T-helper 2 cell treated with Interferon-gamma antibody and Interleukin-4, amounts not matched to agents 5 μg/mL and 100 μg/mL, for 36 hours (primary cell): ENCODE results near the gene CSF3.
A peak's percentile ranks its signal among the peaks of the same experiment; 100 is the strongest.

Experiments
- DNase-seq: peaks from one replicate; pipeline ENCODE4 v3.0.0; 2021; ENCODE audit warnings: low spot score
- H3K27ac Mint-ChIP-seq: one replicate; pipeline ENCODE4 v1.8.0; 2021; ENCODE audit warnings: mild to moderate bottlenecking, mixed read lengths
- H3K27me3 Mint-ChIP-seq: one replicate; pipeline ENCODE4 v1.8.0; 2021; ENCODE audit warnings: low read depth, mixed read lengths
- H3K36me3 Mint-ChIP-seq: one replicate; pipeline ENCODE4 v1.8.0; 2021; ENCODE audit warnings: low read depth, mixed read lengths
- H3K4me1 Mint-ChIP-seq: one replicate; pipeline ENCODE4 v1.8.0; 2021; ENCODE audit warnings: low read depth, mixed read lengths
- H3K4me3 Mint-ChIP-seq: one replicate; pipeline ENCODE4 v1.8.0; 2022; ENCODE audit warnings: mild to moderate bottlenecking, moderate library complexity, mixed read lengths
- H3K9me3 Mint-ChIP-seq: one replicate; pipeline ENCODE4 v1.8.0; 2021; ENCODE audit warnings: mixed read lengths

Gene CSF3

GRCh38 chr17:40015005-40015997 is at the start of gene CSF3:
TSS of gene CSF3 (plus strand) at chr17:40015440. CDS start at chr17:40015475, 35 bp downstream.
- Mint-ChIP-seq H3K27me3 (peaks cover 5% of the 10 kb centered on the region), H3K27ac (no peak within 1 kb of the TSS), H3K36me3 (peaks cover 6% of the 10 kb centered on the region), H3K4me1 (peaks cover 2% of the 10 kb centered on the region), H3K9me3 (no peaks in the 10 kb centered on the region), H3K4me3 (no peak within 1 kb of the TSS)
- no peak for DNase-seq

GRCh38 chr17:39966771-39967170 is 48.5 kb upstream of the CSF3 start:
- no peaks in the 10 kb centered on the region for H3K36me3 Mint-ChIP-seq
- no peaks in the 10 kb centered on the region for H3K9me3 Mint-ChIP-seq
- H3K27me3 Mint-ChIP-seq: peaks cover 35% of the 10 kb centered on the region
- DNase-seq: no peak
- no peak overlapping the region for H3K4me3 Mint-ChIP-seq
- H3K4me1 Mint-ChIP-seq: peaks cover 18% of the 10 kb centered on the region
- no peak overlapping the region for H3K27ac Mint-ChIP-seq

DNA sequence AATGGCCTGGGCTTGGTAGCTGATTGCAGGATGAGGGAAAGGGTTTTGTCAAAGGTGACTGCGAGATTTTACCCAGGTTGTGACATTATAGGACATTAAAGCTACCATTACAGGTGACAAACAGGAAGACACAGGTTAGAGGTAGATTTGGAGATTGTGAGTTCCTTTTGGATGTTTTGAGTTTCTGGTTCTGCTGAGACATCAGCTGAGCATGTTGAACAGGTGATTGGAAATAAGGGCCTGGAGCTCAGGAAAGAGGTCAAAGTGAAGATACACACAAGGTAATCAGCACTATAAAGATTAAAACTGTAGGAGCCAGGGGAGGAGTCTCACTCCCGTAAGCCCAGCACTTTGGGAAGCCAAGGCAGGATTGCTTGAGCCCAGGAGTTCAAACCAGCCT is 46.5 kb upstream of the CSF3 start:
- H3K4me1 Mint-ChIP-seq: peaks cover 7% of the 10 kb centered on the region
- H3K36me3 Mint-ChIP-seq: no peaks in the 10 kb centered on the region
- no peak for DNase-seq
- peak overlapping the region; percentile 33 for H3K27ac Mint-ChIP-seq
- peaks cover 43% of the 10 kb centered on the region for H3K27me3 Mint-ChIP-seq
- H3K9me3 Mint-ChIP-seq: no peaks in the 10 kb centered on the region
- H3K4me3 Mint-ChIP-seq: no peak overlapping the region

DNA sequence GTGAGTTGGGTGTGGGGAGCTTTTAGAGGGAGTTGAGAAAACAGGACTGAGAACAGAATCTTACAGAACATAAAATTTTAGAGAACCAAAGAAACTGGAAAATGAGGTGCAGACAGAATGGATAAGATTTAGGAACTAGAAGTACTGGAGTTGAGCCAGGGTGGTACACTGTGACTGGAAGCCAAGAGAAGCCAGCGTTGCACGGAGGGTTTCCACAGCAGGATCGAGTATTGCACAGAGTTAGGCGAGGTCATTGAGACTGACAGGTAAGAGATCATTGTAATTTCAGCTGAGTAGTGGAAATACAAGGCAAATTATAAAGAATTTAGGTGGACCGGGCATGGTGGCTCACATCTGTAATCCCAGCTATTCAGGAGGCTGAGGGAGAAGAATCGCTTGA is 45.9 kb upstream of the CSF3 start:
- no peaks in the 10 kb centered on the region for H3K36me3 Mint-ChIP-seq
- H3K4me1 Mint-ChIP-seq: peaks cover 4% of the 10 kb centered on the region
- DNase-seq: no peak
- no peak overlapping the region for H3K4me3 Mint-ChIP-seq
- no peak overlapping the region for H3K27ac Mint-ChIP-seq
- no peaks in the 10 kb centered on the region for H3K9me3 Mint-ChIP-seq
- H3K27me3 Mint-ChIP-seq: peaks cover 42% of the 10 kb centered on the region

DNA sequence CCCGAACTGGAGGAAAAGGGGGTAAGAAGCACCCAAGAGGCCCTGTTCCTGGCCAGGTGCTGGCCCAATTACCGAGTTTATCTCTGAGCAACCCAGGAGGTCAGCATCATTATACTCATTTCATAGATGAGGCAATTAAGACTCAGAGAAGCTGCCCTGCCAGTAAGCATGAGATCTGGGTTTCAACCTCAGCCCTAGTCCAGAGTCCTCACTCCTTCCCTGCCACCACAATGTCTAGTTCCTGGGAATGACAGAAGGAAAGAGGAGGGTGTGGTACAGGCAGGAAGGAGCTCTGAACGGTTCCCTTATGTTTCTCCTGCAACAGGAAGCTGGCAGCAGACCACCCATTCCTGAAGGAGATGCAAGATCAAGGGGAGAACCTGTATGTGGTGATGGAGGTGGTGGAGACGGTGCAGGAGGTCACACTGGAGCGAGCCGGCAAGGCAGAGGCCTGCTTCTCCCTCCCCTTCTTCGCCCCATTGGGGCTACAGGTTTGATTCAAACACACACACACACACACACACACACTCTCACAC is 45.0 kb upstream of the CSF3 start:
- H3K9me3 Mint-ChIP-seq: no peaks in the 10 kb centered on the region

DNA sequence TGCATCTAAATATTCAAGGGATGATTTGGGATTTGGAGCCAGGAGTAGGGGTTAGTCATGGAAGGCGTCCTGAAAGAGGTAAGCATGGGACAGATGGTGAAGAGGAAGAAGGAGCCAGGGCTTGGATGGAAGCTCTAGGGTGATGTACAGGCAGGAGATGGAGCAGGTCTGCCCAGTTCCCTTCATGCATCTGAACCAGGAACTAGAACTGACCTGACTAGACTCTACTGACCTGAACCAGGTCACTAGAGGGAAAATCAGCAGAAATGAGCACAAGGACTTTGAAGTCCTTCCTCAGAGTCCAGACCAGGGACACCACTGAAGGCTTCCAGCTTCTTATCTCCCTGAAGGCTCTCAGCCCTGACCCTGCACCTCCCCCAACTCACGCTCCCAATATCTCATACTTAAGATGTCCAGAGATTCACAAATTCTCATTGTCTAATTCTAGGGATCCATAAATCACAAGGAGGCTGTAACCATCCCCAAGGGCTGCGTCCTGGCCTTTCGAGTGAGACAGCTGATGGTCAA is 44.1 kb upstream of the CSF3 start:
- Mint-ChIP-seq H3K27ac (no peak overlapping the region), H3K4me1 (peaks cover 4% of the 10 kb centered on the region), H3K36me3 (no peaks in the 10 kb centered on the region), H3K27me3 (peaks cover 34% of the 10 kb centered on the region), H3K4me3 (no peak overlapping the region), H3K9me3 (no peaks in the 10 kb centered on the region)
- no peak for DNase-seq

More for the DNA sequence above, 45.0 kb upstream of the CSF3 start:
- Mint-ChIP-seq H3K36me3 (no peaks in the 10 kb centered on the region), H3K4me1 (peaks cover 4% of the 10 kb centered on the region), H3K27me3 (peaks cover 39% of the 10 kb centered on the region), H3K4me3 (no peak overlapping the region), H3K27ac (no peak overlapping the region)
- DNase-seq: no peak

DNA sequence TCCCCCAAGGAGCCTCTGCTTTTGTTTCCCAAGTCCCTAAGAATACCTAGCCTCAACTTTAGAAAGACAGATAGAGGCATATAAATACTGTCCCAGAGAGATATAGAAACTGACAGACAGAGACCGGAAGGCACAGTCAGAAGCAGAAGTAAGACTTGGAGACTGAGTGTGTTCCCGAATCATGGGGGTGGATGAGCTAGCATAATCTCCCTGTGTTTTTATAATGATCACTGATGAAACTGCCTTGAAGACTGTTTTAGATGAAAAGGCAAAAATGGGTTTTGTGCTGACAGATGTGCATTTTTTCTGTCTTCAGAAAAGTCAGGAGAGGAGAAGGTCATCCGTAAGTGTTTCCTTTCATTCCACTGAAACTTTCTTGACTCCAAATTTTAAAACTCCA is 43.0 kb upstream of the CSF3 start:
- Mint-ChIP-seq H3K4me1 (peaks cover 1% of the 10 kb centered on the region), H3K27ac (no peak overlapping the region), H3K9me3 (no peaks in the 10 kb centered on the region), H3K36me3 (no peaks in the 10 kb centered on the region), H3K27me3 (peaks cover 33% of the 10 kb centered on the region), H3K4me3 (no peak overlapping the region)
- DNase-seq: no peak

- no peak for DNase-seq
- Mint-ChIP-seq H3K9me3 (no peaks in the 10 kb centered on the region), H3K4me3 (no peak overlapping the region), H3K36me3 (no peaks in the 10 kb centered on the region), H3K27ac (no peak overlapping the region), H3K27me3 (peaks cover 32% of the 10 kb centered on the region), H3K4me1 (peaks cover 1% of the 10 kb centered on the region)
These were observed 41.7 kb upstream of the CSF3 start for GRCh38 chr17:39973496-39973895.

DNA sequence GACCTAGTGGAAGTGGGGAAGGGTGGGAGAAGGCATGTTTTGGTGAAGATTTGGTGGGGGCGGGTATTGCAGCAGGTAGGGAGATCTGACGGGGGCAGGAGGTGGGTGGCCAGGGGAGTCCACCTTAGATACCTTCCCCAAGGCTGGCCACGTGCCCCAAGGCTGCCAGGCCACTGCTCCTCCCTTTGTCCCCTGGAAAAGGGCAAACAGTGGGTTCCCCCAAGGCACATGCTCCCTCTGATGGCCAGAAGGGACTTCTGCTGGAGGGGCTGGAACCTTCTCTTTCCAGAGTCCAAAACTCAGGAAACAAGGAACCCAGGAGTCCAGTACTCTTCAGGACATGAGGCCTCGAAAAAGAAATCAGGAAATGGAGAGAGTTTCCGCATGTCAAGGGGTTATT is 40.8 kb upstream of the CSF3 start:
- peaks cover 33% of the 10 kb centered on the region for H3K27me3 Mint-ChIP-seq
- H3K9me3 Mint-ChIP-seq: no peaks in the 10 kb centered on the region
- H3K27ac Mint-ChIP-seq: no peak overlapping the region
- DNase-seq: no peak
- H3K36me3 Mint-ChIP-seq: no peaks in the 10 kb centered on the region
- H3K4me3 Mint-ChIP-seq: no peak overlapping the region
- H3K4me1 Mint-ChIP-seq: peaks cover 2% of the 10 kb centered on the region

DNA sequence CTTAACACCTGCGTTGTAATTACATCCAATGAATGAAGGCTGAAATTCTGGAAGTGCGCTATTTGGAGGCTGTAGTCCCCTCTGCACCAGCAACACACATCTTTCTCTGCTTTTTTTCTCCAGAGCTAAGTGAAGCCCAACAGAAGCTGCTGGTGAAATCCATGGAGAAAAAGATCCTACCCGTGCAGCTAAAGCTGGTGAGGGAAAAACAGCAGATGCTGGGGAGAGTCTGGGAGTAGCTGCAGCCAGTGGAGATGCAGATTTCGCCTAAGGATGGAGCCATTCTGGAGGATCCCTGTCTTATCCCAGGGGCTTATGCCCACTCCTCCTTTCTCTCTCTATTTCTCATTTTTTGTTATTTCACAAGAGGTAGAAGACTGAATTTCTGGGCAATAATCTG is 39.4 kb upstream of the CSF3 start:
- H3K36me3 Mint-ChIP-seq: no peaks in the 10 kb centered on the region
- DNase-seq: no peak
- peaks cover 24% of the 10 kb centered on the region for H3K27me3 Mint-ChIP-seq
- no peak overlapping the region for H3K27ac Mint-ChIP-seq
- peaks cover 9% of the 10 kb centered on the region for H3K4me1 Mint-ChIP-seq
- H3K4me3 Mint-ChIP-seq: no peak overlapping the region
- no peaks in the 10 kb centered on the region for H3K9me3 Mint-ChIP-seq

GRCh38 chr17:39979016-39979670 is 36.1 kb upstream of the CSF3 start:
- Mint-ChIP-seq H3K4me3 (peak overlapping the region; percentile 96), H3K36me3 (peaks cover 8% of the 10 kb centered on the region), H3K27ac (no peak overlapping the region), H3K9me3 (no peaks in the 10 kb centered on the region), H3K4me1 (peaks cover 24% of the 10 kb centered on the region), H3K27me3 (peaks cover 6% of the 10 kb centered on the region)
- DNase-seq: no peak

DNA sequence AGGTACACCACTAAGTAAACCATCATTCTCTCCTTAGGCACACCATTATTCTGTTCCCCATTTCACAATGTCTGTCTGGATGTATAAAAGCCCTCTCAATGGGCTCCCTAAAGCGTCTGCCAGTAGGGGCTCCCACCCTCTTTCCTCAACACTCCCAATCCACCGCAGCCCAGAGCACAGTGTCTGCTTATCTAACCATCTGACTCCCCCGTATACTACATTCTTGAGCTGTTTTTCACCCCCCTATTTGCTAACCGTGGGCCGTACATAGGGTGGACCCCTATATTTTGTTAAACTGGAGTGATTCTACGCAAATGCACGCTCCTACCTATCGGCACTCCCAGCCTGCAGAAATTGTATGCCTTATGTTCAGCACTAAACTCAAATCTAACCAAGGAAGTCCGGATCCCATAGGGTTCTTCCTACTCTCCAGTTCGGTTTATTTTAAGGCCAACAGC is 35.3 kb upstream of the CSF3 start:
- Mint-ChIP-seq H3K9me3 (no peaks in the 10 kb centered on the region), H3K4me1 (peaks cover 24% of the 10 kb centered on the region), H3K4me3 (peak overlapping the region; percentile 96), H3K36me3 (peaks cover 13% of the 10 kb centered on the region), H3K27ac (peak overlapping the region; percentile 96), H3K27me3 (peaks cover 6% of the 10 kb centered on the region)
- DNase-seq: no peak

DNA sequence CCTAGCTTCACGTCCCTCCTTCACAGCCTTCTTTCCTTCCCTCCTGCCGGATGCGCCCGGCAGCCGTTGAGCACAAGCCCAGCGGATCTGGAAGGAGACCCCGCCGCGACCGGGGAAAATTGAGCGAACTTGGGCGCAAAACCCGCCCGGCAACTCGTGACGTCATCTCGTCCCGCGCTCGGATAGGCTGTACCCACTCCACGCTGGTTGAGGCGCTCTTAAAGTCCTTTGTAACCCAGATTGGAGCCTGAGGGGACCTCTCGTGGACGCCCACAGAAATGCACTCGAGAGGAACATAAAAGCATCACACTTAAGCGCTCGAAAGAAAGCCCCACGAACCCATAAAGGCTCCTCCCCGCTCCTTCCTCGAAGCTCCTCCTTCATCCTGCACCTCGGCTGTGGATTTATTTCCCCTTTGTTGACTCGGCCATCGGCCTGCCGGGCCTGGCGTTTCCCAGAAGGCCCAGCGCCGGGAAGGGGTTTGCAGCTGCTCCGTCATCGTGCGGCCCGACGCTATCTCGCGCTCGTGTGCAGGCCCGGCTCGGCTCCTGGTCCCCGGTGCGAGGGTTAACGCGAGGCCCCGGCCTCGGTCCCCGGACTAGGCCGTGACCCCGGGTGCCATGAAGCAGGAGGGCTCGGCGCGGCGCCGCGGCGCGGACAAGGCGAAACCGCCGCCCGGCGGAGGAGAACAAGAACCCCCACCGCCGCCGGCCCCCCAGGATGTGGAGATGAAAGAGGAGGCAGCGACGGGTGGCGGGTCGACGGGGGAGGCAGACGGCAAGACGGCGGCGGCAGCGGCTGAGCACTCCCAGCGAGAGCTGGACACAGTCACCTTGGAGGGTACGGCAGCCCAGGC is 34.7 kb upstream of the CSF3 start, which contains the start of gene PSMD3:
Gene PSMD3 (plus strand): TSS at position 457 of the 856 bp plus-strand sequence. CDS start 164 bp downstream, at position 621.
- Mint-ChIP-seq H3K36me3 (peaks cover 18% of the 10 kb centered on the region), H3K27ac (peak within 1 kb of the TSS; percentile 96)

More for the DNA sequence above, 34.7 kb upstream of the CSF3 start, which contains the start of gene PSMD3:
- Mint-ChIP-seq H3K4me3 (peak within 1 kb of the TSS; percentile 96), H3K27me3 (peaks cover 6% of the 10 kb centered on the region), H3K4me1 (peaks cover 24% of the 10 kb centered on the region), H3K9me3 (no peaks in the 10 kb centered on the region)
- DNase-seq: peak; percentile 98
